Natural killer cell (primary cell): Measurements from ENCODE around the gene SULT1A4. TPM values are rescaled to one million over a fixed set of nuclear protein-coding genes. Genes with fewer than 3 reads are reported as not detected.

Experiments
- total RNA-seq, 4 donors: library from RNA; stranded (reverse); fragments of 120-200 nt in 1 of 4; gene quantifications; one replicate each; pipeline versions ENCODE4 v1.2.3 to v1.2.4, GENCODE V29; 2013 to 2022

Gene SULT1A4
- total RNA-seq, 3 donors from 2014 or later (not counting 1 experiment from before 2014, with no cell fraction given), result 1.6 to 2.8 (median 2.7) TPM

Other genes starting within 250 kb of the SULT1A4 start
- 10 to 100 TPM in 1 of 3 donors, 1 to 10 TPM in 2; 1.8 to 12.2 (median 4.4) TPM for gene NPIPB11, start 53.2 kb upstream of the SULT1A4 start, total RNA-seq
- gene BOLA2, start 5.6 kb upstream of the SULT1A4 start, total RNA-seq, result 10 to 100 TPM in 2 of 3 donors, 1 to 10 TPM in 1; 8.1 to 17.0 (median 13.3) TPM
- 10 to 100 TPM in 1 of 3 donors, 1 to 10 TPM in 2; 9.0 to 12.8 (median 9.8) TPM for gene SLX1B, start 5.4 kb upstream of the SULT1A4 start, total RNA-seq
- gene NPIPB12, start 46.5 kb downstream of the SULT1A4 start, total RNA-seq, result 100 to 1,000 TPM; 123 to 241 (median 208) TPM
- 100 to 1,000 TPM; 373 to 439 (median 435) TPM for gene SPN, start 203.3 kb downstream of the SULT1A4 start, total RNA-seq
- gene QPRT, start 219.3 kb downstream of the SULT1A4 start, total RNA-seq, result 1 to 10 TPM; 2.5 to 6.3 (median 4.7) TPM